Measurements from ENCODE around the gene SOBP.

- TF ChIP-seq CTCF (IDR thresholded peaks at IDR 0.05; ENCODE audit: extremely low read depth in 1 of 2, insufficient read depth in 1 of 2, low read depth in 1 of 2, low read length in 2 of 2) (no peak), FOS (IDR thresholded peaks at IDR 0.05; ENCODE audit: borderline replicate concordance, insufficient read depth, low read length) (no peak), EZH2 (IDR thresholded peaks at IDR 0.05; ENCODE audit: borderline replicate concordance, low read depth, low read length, severe bottlenecking) (no peak), POLR2A (IDR thresholded peaks at IDR 0.05; ENCODE audit: low read depth, low read length) (no peak), GATA2 (IDR thresholded peaks at IDR 0.05; ENCODE audit: insufficient read depth, insufficient read length, low read depth, low read length) (no peak), POLR2AphosphoS5 (IDR thresholded peaks at IDR 0.05; ENCODE audit: insufficient read depth, low read depth, low read length) (no peak), MAX (IDR thresholded peaks at IDR 0.05; ENCODE audit: insufficient read depth, insufficient read length) (no peak), MYC (IDR thresholded peaks at IDR 0.05; ENCODE audit: low read depth, low read length) (no peak), JUN (IDR thresholded peaks at IDR 0.05; ENCODE audit: borderline replicate concordance, insufficient read depth, insufficient read length, low read depth) (no peak)
These were observed 16.3 kb upstream of the SOBP start for GRCh38 chr6:107473660-107474059.
